ENCODE data around the gene SPINK6. TPM values are rescaled to one million over a fixed set of nuclear protein-coding genes. Genes with fewer than 3 reads are reported as not detected.

The SPINK6 gene
- total RNA-seq, 1 donor, result not detected

DNA sequence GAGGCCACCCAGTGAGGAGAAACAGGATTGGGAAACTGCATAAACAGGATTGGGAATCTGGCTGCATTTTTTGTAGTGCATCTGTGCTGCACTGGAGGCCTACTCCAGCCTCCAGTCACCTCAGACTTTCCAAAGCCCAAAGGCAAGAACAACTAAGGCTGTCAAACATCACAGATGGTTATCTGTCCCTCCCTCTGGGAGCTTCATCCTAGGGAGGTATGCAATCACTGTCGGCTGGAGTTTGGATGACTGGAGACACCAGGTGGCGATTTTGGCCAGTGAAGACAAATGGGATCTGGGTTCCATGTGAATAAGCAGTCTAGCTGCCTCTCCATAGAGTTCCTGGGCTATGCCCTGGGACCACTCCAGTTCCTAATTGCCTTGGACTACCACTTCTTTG, 56.4 kb downstream of the SPINK6 start:
- Histone ChIP-seq H3K9me3 (ENCODE audit: low read depth, low read length) (peaks cover 17% of the 10 kb centered on the region), H3K4me3 (ENCODE audit: low read length) (no peak overlapping the region), H3K4me1 (ENCODE audit: insufficient read depth, low read length) (no peaks in the 10 kb centered on the region), H3K27me3 (ENCODE audit: insufficient read depth, low read length) (no peaks in the 10 kb centered on the region)

DNA sequence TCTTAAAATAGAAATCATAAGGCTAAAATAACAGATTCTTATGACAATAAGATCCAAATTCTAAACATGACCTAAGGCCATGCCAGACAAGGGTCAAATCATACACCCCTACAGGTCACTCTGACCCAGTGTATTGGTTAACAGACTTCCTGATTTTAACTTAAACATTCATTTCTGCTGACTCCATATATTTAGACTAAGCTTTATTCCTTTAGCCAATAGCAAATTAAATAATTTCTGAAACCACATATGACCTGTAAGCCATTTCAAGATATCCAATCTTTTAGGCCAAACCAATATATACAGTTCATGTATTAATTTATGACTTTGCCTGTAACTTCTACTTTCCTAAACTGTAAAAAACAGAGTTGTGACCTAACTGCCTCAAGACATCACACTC, 58.4 kb downstream of the SPINK6 start:
- Histone ChIP-seq H3K27me3 (ENCODE audit: insufficient read depth, low read length) (no peaks in the 10 kb centered on the region), H3K9me3 (ENCODE audit: low read depth, low read length) (peaks cover 17% of the 10 kb centered on the region), H3K4me3 (ENCODE audit: low read length) (no peak overlapping the region), H3K4me1 (ENCODE audit: insufficient read depth, low read length) (no peaks in the 10 kb centered on the region)

Other genes with a start within 250 kb of the SPINK6 start
- gene SPINK5, start 139.1 kb upstream of the SPINK6 start, total RNA-seq, result not detected
- gene SPINK14, start 34.5 kb upstream of the SPINK6 start, total RNA-seq, result not detected
- gene MARCOL, start 35.5 kb downstream of the SPINK6 start, total RNA-seq, result not detected
- gene SPINK13, start 65.8 kb downstream of the SPINK6 start, total RNA-seq, result not detected
- gene SPINK7, start 109.4 kb downstream of the SPINK6 start, total RNA-seq, result not detected
- gene SPINK9, start 132.5 kb downstream of the SPINK6 start, total RNA-seq, result not detected
- gene FBXO38, start 180.9 kb downstream of the SPINK6 start, total RNA-seq, result 76.3 TPM